D721Med (cell line): ENCODE results near the gene MAX.
A peak's percentile ranks its signal among the peaks of the same experiment; 100 is the strongest.

ENCODE experiments used
- DNase-seq: peaks from one replicate; pipeline ENCODE4 v3.0.0; 2011; ENCODE audit warnings: low spot score; ENCODE audit not compliant: insufficient read length
- FAIRE-seq: peaks from 2 replicates; lab custom pipeline; 2011; peaks lifted over from hg19 to GRCh38; lab: Jason Lieb, UNC
- CTCF ChIP-seq: IDR thresholded peaks from 2 replicates; pipeline ENCODE4 v1.5.1; 2012; ENCODE audit warnings: mild to moderate bottlenecking, control low read depth; ENCODE audit not compliant: insufficient read depth; ENCODE audit errors: missing control alignments

The MAX gene

GRCh38 chr14:65102441-65103149, at the start of gene MAX:
TSS of gene MAX (minus strand) at chr14:65102517. CDS start at chr14:65102339, 178 bp downstream.
- DNase-seq: peak; percentile 79
- TF ChIP-seq CTCF: no peak
- FAIRE-seq: no peak

- FAIRE-seq (no peak), DNase-seq (no peak)
- TF ChIP-seq CTCF: no peak
Measured at GRCh38 chr14:65151609-65151956, 49.3 kb upstream of the MAX start.

- DNase-seq: no peak
- no peak for TF ChIP-seq CTCF
- no peak for FAIRE-seq
Measured at GRCh38 chr14:65150898-65151608, 48.7 kb upstream of the MAX start.

GRCh38 chr14:65149116-65149515, 46.8 kb upstream of the MAX start:
- FAIRE-seq: no peak

GRCh38 chr14:65144170-65144569, 41.9 kb upstream of the MAX start:
- TF ChIP-seq CTCF: no peak
- DNase-seq: no peak
- FAIRE-seq: no peak

More at GRCh38 chr14:65149116-65149515, 46.8 kb upstream of the MAX start:
- no peak for DNase-seq
- TF ChIP-seq CTCF: no peak

GRCh38 chr14:65142914-65143625, 40.8 kb upstream of the MAX start:
- no peak for TF ChIP-seq CTCF
- DNase-seq (no peak), FAIRE-seq (no peak)
